A549 (cell line): ENCODE data around the gene ASXL2.

Experiments
- CEBPB ChIP-seq, 2 experiments: fragments of >200 bp in 1 of 2; sonication (Bioruptor Twin) in 1 of 2; formaldehyde crosslinking in 1 of 2; IDR thresholded peaks; 2 replicates each; pipeline ENCODE4 v1.6.1; 2012 to 2016
- HOXA7 ChIP-seq: fragments of 250-450 bp; sonication (Bioruptor Pico); IDR thresholded peaks from 2 replicates; pipeline ENCODE4 v1.5.0; 2020; ENCODE audit warnings: mild to moderate bottlenecking, moderate library complexity
- POLR2AphosphoS2 ChIP-seq: conservative IDR thresholded peaks from 2 replicates; pipeline ENCODE4 v1.6.1; 2012; ENCODE audit warnings: low read length, improper control_type of control experiment, inconsistent platforms
- RCOR1 ChIP-seq: fragments of 150-350 bp; IDR thresholded peaks from 2 replicates; pipeline ENCODE4 v1.6.1; 2014; ENCODE audit warnings: antibody characterized with exemption, low read length, low read depth
- SMC3 ChIP-seq: fragments of >200 bp; sonication (Bioruptor Twin); formaldehyde crosslinking; IDR thresholded peaks from 3 replicates; pipeline ENCODE4 v1.6.1; 2018; ENCODE audit warnings: inconsistent platforms
- TF ChIP-seq, protein P1 (sequence below): fragments of >200 bp; sonication (Bioruptor Twin); formaldehyde crosslinking; IDR thresholded peaks from 3 replicates; pipeline ENCODE4 v1.5.1; 2016
- TF ChIP-seq, protein P2 (sequence below): fragments of 450-650 bp; IDR thresholded peaks from 2 replicates; pipeline ENCODE4 v1.6.1; 2014; ENCODE audit warnings: antibody characterized with exemption
- TF ChIP-seq, protein P3 (sequence below): IDR thresholded peaks from 2 replicates; pipeline ENCODE4 v1.6.1; 2012

DNA sequence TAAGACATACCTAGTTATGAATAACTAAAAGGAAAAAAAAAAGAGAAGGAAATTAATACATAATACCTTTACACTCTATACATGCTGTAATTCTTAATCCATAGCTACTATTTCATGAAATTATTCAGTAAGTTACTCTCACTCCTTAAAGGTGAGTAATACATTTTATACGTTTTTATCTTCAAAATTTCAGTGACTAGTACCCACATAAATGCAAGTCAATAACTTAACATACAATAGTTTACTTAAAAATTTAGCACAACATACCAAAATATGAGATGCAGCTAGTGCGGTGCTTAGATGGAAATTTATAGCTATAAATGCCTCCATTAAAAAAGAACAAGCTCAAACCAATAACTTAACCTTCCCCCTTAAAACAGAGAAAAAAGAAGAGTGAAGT, 168.9 kb downstream of the ASXL2 start:
- TF ChIP-seq, protein P1, sequence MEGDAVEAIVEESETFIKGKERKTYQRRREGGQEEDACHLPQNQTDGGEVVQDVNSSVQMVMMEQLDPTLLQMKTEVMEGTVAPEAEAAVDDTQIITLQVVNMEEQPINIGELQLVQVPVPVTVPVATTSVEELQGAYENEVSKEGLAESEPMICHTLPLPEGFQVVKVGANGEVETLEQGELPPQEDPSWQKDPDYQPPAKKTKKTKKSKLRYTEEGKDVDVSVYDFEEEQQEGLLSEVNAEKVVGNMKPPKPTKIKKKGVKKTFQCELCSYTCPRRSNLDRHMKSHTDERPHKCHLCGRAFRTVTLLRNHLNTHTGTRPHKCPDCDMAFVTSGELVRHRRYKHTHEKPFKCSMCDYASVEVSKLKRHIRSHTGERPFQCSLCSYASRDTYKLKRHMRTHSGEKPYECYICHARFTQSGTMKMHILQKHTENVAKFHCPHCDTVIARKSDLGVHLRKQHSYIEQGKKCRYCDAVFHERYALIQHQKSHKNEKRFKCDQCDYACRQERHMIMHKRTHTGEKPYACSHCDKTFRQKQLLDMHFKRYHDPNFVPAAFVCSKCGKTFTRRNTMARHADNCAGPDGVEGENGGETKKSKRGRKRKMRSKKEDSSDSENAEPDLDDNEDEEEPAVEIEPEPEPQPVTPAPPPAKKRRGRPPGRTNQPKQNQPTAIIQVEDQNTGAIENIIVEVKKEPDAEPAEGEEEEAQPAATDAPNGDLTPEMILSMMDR = no peak
- TF ChIP-seq POLR2AphosphoS2 (no peak), SMC3 (no peak), HOXA7 (no peak), RCOR1 (no peak), CEBPB (IDR thresholded peaks at IDR 0.05) (no peak)
- TF ChIP-seq, protein P2, sequence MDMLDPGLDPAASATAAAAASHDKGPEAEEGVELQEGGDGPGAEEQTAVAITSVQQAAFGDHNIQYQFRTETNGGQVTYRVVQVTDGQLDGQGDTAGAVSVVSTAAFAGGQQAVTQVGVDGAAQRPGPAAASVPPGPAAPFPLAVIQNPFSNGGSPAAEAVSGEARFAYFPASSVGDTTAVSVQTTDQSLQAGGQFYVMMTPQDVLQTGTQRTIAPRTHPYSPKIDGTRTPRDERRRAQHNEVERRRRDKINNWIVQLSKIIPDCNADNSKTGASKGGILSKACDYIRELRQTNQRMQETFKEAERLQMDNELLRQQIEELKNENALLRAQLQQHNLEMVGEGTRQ = no peak
- TF ChIP-seq, protein P3, sequence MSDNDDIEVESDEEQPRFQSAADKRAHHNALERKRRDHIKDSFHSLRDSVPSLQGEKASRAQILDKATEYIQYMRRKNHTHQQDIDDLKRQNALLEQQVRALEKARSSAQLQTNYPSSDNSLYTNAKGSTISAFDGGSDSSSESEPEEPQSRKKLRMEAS = no peak
